HG02970 (cell line): ENCODE results near the gene TMEM134.
"Not testable (repeated sequence)": the region's sequence is repeated elsewhere in the genome, so short reads cannot be mapped to it uniquely, and the experiment has no call there.

Source experiments
- ATAC-seq: cut with Tn5 transposase; IDR thresholded peaks from one replicate; pipeline ENCODE4 v1.9.1; 2021; ENCODE audit warnings: mild to moderate bottlenecking, moderate library complexity, moderate number of reproducible peaks; ENCODE audit not compliant: unreplicated experiment, low FRiP score

TMEM134 gene

DNA sequence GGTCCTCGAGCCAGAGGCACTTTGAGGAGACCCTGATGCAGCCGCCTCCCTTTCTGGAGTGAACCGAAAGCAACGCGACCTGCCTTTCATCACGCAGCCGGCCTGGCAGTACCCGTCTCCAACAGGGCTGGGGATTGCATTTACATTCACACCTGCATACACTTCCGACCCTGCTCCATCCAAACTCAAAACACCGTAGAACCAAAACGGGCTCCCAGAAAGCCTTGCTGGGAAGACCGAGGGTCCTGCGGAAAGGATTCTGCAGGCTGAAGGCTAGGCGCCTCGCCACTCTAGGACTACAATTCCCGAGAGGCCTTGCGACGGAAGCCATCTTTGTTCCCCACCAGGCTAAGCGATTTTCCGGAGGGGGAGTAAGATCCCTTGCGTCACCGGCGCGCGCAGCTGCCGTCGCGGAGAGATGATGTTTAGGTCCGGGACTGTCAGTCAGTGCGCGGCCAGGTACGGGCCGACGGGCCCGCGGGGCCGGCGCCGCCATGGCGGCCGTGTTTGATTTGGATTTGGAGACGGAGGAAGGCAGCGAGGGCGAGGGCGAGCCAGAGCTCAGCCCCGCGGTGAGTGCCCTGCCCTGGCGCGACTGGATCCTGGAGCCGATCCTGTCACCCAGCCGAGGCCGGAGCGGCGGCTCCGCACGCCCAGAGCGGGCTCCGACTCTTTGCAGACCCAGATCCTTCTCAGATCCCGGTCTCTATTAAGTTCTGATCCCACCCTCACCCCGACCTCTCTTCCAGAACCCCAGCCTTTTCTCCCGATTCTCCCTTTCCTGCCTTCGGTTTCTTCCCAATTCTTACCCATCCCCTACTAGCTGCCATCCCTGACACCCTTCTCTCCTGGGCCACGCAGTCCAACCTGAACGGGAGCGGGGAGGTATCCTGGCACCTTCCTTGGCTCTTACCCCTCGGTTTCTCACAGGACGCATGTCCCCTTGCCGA lies 40.7 kb downstream of the TMEM134 start, which contains the start of gene RPS6KB2:
TSS of gene RPS6KB2 (plus strand) at position 443 of the 950 bp plus-strand sequence. CDS start at position 495, 52 bp downstream.
- ATAC-seq: peak; percentile 90

DNA sequence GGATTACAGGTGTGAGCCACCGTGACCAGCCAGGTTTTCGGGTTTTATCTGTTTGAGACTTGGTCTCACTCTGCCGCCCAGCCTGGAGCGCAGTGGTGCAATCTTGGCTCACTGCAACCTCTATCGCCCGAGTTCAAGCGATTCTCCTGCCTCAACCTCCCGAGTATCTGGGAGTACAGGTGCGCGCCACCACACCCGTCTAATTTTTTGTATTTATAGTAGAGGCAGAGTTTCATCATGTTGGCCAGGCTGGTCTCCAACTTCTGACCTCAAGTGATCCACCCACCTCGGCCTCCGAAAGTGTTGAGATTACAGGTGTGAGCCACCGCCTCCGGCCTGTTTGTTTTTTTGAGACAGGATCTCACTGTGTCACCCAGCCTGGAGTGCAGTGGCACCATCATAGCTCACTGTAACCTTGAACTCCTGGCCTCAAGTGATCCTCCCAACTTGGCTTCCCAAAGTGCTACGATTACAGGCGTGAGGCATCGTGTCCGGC lies 41.6 kb downstream of the TMEM134 start:
- not testable (repeated sequence) for ATAC-seq

DNA sequence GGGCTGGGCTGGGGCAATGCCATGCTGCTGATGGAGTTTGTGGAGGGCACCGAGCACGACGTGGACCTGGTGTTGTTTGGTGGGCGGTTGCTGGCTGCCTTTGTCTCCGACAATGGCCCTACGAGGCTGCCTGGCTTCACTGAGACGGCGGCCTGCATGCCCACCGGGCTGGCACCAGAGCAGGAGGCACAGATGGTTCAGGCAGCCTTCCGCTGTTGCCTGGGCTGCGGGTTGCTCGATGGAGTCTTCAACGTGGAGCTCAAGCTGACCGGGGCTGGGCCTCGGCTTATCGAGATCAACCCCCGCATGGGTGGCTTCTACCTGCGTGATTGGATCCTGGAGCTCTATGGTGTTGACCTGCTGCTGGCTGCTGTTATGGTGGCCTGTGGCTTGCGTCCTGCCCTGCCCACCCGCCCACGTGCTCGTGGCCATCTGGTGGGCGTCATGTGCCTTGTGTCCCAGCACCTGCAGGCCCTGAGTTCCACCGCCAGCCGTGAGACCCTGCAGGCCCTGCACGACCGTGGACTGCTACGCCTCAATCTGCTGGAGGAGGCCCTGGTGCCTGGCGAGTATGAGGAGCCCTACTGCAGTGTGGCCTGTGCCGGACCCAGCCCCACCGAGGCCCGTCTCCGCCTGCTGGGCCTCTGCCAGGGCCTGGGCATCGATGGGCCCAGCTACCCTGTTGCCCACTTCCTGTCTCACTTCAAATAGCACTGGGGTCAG lies 45.0 kb downstream of the TMEM134 start:
- ATAC-seq: no peak

DNA sequence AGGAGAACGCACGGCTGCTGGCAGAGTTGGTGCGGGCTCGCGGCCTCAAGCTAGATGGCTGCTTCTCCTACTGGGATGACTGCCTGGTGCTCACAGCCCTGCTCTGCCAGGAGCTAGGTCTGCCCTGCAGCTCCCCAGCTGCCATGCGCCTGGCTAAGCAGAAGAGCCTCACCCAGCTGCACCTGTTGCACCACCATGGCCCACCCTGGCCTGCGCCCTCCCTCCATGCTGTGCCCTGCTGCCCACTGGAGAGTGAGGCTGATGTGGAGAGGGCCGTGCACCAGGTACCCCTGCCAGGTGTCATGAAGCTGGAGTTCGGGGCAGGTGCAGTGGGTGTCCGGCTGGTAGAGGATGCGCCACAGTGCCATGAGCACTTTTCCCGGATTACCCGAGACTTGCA lies 45.6 kb downstream of the TMEM134 start:
- no peak for ATAC-seq

DNA sequence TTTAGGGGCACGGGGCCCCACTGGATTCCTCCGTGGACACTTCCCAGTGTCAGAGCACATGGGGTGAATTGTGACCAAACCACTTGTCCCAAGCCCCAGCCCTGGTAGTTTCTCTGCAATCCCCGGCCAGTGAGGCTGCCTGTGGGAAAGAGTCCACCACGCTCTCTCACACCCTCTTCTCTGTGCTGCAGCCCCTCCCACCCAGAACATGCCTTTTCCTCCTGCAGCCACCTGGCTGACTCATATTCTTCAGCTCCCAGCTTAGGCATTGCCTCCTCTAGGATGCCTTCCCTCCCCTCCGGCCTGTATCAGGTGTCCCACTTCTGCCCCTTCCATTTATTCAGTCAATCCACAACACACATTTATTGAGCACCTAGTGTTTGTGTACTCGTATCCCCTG lies 46.2 kb downstream of the TMEM134 start:
- ATAC-seq: no peak

DNA sequence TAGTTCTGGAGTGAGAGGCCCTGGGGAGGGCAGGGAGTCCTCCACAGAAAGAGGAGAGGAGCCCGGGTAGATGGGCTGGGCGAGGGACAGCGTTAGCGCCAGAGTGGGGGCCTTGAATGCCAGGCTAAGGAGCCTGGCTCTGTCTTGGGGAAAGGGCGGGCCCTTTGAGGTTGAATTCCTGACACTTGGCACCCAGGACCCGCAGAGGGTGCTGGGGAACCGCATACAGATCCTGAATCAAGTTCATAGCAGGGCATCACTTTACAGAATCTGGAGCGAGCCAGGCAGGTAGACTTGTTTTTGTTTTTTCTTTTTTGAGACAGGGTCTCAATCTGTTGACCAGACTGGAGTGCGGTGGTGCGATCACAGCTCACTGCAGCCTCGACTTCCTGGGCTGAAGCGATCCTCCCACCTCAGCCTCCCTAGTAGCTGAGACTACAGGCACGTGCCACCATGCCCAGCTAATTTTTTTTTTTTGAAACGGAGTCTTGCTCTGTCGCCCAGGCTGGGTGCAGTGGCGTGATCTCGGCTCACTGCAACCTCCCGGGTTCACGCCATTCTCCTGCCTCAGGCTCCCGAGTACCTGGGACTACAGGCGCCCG lies 47.5 kb downstream of the TMEM134 start:
- no peak for ATAC-seq

DNA sequence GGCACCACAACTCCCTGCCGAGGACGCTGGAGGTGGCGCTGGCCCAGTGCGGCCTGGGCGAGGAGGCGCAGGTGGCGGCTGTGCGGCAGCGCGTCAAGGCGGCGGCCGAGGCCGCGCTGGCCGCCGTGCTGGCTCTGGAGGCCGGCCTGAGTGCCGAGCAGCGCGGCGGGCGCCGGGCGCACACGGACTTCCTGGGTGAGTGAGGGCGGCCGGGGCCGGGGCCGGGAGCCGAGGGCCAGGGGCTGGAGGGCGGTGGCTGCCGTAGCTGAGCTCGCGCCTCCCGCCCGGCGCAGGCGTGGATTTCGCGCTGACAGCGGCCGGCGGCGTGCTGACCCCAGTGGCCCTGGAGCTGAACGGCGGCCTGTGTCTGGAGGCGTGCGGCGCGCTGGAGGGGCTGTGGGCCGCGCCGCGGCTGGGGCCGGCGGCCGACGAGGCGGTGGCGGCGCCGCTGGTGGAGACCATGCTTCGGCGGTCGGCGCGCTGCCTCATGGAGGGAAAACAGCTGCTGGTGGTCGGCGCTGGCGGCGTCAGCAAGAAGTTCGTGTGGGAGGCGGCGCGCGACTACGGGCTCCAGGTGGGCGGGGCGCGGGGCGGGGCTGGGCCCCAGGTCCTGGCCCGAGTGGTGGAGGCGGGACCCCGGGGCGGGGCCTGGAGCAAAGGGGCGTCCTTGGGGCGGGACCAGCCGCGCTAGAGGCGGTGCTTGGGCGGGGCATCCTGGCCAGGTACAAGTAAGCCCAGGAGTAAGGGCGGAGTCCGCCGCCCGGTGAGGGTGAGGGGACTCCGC lies 48.2 kb downstream of the TMEM134 start:
- ATAC-seq: peak; percentile 85

DNA sequence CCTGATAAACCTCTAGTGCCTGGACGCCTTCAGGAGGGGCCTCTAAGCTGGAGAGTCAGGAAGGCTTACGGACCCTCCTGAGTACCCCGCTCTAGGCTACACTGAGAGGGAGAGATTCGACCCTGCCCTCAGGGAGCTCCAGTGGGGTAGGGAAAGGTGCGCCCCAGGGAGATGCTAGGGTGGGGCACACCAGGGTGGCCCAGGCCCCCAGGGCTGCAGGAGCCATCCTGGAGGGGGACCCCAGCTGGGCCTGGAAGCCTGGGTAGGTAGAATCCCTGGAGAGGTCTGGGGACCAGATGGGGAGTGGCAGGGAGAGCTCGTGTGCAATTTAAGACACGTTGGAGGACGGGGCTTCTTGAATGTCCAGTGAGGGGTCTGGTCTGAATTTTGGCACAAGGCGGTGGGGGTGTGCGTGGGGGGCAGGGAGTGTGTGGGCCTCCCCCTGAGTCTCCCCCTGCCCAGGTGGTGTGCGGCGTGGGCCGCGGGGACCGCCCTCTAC lies 48.9 kb downstream of the TMEM134 start:
- ATAC-seq: no peak

DNA sequence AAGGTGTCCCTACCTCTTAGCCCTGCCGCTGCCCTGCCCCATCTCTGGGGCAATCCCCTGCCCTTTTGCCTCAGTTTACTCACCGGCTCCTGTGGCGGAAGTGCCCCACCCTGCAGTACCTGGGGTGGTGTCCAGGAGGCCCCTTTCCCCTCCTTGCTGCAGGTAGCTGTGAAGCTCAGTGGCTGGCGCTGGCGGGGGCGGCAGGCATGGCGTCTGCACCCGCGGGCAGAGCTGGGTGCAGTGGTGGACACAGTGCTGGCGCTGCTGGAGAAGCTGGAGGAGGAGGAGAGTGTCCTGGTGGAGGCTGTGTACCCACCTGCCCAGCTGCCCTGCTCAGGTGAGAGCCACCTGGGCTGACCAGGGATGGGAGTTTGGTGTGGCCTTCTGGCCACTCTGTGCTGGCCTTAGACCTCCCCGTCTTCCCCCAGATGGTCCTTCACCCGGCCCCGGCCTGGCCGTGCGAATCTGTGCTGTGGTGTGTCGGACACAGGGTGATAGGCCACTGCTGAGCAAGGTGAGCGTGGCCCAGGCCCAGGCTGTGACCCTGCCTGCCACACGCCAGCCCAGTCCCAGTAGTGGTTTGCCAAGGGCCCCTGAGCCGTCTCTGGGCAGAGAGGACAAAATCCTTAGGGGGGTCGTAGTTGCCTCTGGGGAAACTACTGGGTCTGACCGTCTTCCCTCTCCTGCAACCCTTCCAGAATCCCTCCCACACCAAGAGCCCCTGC lies 49.6 kb downstream of the TMEM134 start:
- no peak for ATAC-seq

DNA sequence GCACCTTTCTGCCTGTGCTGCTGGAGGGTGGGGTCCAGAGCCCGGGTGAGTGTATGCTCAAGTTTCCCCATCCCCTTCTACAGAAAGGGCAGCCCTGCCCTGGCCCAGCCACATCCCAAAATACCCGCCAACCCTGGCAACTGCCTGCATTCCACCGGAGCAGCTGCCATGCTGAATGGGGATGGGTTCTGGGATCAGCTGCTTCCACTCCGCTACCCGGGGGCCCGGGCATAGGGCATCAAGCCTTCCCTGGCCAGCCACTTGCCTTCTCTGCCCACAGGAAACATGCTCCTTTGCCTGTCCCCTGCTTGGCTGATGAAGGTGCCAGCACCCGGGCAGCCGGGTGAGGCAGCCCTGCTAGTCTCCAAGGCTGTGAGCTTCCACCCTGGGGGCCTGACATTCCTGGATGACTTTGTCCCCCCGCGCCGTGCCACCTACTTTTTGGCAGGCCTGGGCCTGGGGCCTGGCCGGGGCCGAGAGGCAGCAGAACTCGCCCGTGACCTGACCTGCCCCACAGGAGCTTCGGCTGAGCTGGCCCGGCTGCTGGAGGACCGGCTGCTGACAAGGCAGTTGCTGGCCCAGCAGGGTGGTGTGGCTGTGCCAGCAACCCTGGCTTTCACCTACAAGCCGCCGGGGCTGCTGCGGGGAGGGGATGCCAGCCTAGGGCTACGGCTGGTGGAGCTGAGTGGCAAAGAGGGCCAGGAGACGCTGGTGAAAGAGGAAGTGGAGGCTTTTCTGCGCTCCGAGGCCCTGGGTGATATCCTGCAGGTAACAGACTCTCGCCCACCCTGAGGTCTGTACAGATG lies 50.4 kb downstream of the TMEM134 start:
- ATAC-seq: no peak

DNA sequence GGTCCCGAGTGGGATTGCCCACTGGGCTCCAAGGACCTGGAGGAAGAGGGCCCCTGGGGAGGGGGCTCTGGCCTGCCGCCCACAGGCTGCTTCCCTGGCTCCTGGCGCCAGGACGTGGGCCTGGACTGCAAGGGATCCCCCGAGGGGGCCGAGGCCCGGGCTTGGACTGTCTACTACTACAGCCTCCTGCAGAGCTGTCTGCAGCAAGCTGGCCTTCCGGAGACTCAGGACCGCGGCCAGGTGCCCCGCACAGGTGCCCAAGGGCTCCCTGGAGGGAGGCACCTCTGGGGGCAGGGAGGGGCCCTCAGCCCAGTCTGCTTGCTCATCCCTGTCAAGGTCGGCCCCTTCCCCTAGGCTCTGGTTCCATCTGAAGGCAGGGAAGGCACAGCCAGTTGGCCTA lies 51.6 kb downstream of the TMEM134 start:
- no peak for ATAC-seq

DNA sequence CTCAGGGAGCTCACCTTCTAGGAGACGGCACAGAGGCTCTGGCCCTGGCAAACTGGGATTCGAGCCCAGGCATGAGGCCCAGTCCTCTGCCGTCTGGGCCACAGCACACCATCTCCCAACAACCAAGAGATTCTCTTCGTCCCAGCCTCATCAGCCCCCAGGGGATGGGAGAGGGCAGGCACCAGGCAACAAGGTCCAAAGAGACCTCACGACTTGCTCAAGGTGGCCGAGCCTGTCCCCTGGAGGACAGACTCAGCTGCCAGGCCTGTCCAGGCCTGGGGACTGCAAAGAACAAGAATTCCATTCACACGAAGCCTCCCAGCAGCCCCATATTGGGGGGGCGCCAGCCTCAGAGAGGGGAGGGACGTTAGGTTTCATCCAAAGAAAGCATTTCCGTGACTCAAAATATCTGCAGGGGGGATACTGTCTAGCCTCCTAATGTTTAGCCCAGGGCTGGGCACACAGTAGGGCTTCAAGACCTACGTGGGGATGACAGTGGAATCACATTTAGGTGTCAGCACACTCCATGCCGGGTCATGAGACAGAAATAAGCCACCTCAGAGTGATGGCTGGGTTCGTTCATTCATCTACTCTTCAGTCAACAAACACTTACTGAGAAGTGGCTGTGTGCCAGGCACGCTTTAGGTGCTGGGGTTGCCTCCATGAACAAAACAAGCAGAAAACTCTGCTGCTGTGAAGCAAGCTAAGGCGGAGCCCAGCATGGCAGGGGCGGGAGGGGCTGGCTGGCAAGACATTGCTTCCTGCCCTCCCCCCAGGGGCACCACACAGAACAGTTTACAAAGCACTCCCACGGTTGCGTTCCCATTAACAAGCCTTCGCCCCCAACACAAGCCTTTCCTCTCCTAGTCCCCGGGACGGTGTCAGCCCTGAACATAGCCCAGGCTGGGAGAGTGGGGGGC lies 52.4 kb downstream of the TMEM134 start:
- ATAC-seq: no peak

DNA sequence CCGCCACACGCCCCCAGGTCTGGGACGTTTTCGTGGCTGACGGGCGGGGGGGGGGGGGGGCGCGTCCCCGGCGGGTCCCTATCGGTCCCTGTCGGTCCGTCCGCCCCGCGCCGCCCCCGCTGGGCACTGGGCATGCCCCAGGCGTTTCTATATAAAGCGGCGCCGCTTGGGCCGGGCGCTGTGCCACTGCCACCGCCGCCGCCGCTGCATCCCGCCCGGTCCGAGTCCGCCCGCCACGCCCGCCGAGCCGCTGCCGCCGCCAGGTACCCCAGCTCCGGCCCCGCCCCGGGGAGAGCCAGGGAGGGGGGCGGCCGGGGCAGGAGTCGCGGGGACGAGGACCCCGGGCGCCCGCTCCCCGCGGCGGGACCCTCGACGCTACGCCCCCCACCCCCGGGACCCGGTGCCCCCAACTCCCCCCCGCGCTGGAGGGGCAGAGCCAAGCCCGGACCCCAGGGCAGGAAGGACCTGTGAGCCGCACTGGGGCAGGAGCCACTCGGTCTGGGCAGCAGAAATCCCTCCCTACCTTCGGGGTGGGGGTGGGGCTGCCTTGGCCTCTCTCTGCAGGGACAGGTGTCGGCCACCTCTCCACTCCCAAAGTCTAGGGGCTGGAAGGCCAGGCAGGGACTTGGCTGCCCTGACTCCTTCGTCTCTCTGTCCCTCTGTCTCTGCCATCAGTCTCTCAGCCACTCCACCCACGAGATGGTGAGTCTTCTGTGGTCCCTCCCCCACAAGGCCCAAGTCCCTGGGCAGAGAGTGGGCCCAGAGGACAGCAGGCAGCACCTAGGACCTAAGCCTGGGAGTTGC lies 53.3 kb downstream of the TMEM134 start, which contains the start of gene CARNS1:
TSS of gene CARNS1 (plus strand) at position 178 of the 804 bp plus-strand sequence. CDS start at position 700, 522 bp downstream.
- ATAC-seq: no peak

DNA sequence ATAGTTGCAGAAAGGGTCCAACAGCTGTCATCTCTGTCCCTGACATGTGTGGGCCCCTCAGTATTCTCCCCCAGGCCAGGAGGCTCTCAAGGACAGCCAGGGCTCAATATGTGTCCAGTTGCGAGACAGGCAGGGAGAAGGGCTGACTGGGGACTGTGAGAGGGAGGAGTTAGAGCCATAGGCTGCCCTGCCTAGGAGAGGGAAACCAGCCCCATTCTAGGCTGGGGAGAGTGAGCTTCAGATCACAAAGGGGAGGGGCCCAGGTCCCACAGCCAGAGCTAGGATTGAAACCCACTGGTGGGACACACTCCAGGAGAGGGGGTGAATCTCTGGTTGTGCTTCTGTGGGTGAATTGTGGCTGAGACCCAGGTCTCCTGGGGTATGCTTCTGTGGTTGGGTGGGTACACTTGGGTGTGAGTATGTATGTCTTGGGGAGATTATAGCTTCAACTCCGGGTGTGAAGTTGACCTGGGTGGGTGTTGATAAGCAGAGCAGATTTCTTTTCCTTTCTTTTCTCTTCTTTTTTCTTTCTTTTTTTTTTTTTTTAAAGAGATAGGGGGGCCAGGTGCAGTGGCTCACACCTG lies 55.7 kb downstream of the TMEM134 start:
- ATAC-seq: no peak

DNA sequence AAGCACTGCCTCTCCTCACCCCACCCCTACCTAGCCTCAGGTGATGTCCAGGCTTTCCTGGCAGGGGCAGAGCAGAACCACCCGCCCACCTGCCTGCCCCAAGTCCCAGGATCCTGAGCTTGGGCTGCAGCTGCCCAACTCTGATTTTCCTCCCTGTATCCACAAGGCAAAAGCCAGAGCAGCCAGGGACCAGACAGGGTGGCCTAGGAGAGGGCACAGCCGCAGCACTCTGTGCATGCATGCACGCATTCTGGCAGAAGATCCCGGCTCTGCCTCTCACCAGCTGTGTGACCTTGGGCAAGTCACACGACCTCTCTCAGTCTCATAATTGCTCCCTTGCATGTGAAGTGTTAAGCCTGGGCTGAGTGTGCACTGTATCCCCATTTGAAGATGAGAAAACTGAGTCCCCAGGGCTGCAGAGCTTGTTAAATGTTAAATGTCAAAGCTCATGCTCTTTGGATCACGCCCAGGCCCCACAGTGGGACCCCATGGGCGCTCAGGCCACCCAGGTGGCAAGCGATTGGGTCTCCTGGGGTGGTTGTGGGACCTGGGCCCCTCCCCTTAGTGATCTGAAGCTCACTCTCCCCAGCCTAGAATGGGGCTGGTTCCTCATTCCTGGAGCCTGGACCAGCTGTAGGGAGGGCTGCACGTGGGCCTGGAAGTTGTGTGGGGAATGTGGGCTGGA lies 56.4 kb downstream of the TMEM134 start:
- ATAC-seq: no peak

DNA sequence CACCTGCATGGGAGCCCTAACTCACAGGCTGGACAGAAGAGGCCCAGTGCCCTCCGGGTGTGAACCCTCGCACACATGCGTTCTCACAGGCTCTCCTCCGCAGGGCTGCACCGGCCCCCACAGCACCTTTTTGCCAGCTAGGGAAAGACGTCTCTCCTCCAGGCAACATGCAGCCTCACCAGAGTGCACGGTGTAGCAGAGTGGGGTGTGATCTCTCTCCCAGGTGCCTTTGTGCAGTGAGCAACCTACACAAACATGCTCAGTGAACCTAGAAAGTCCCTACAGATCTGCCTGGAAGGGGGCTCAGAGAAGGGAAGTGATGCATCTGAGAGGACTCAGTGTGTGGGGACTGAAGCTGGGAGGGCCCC lies 57.3 kb downstream of the TMEM134 start:
- no peak for ATAC-seq
